ENCODE data around the gene AIMP1.

AIMP1 gene

DNA sequence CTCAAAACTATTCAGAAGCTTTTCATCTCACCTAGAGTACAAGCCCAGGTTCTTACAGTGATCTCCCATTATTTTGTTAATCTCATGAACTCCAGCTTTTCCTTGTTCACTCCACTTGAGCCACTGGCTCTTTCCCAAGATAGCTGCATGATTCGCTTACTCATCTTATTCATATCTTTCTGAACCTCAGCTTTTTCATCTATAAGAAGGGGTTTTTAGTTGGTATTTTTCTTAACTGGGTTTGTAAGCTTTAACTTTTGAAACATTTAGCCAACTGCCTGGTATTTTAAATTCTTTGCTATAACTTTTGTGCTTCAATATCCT is 28.3 kb downstream of the AIMP1 start:
- Histone ChIP-seq H3K9me3 (ENCODE audit: control insufficient read depth in 2 of 2, low read length in 2 of 2) (no peaks in the 10 kb centered on the region), H3K4me1 (ENCODE audit: control insufficient read depth, insufficient read depth, low read length) (no peaks in the 10 kb centered on the region), H3K4me3 (ENCODE audit: low read length in 2 of 2) (no peak overlapping the region), H3K36me3 (ENCODE audit: control insufficient read depth in 2 of 2, insufficient read depth in 2 of 2, low read length in 2 of 2) (peaks cover 6 to 10% of the 10 kb centered on the region in 2 donors), H3K27ac (ENCODE audit: low read length) (no peak overlapping the region), H3K27me3 (ENCODE audit: control insufficient read depth in 1 of 2, insufficient read depth in 2 of 2, low read length in 2 of 2) (no peaks in the 10 kb centered on the region), H3K9ac (ENCODE audit: low read length in 2 of 2) (no peak overlapping the region)

DNA sequence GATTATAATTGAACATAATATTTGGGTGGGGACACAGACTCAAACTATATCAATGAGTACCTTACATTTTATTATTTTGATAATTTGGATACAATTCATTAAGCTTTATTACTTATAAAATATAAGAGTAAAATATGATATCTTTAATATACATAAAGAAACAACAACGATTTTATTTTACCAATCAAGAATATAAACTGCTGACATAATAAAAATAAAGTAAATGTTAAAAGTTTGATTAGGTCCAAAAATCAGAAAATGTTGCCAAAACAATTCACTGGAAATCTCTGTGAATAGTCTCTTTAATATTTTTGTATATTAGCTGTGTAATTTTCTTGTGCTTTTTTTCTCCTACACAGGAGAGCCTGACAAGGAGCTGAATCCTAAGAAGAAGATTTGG is 30.8 kb downstream of the AIMP1 start:
- Histone ChIP-seq H3K27ac (ENCODE audit: low read length) (no peak overlapping the region), H3K9me3 (ENCODE audit: control insufficient read depth in 2 of 2, low read length in 2 of 2) (no peaks in the 10 kb centered on the region), H3K27me3 (ENCODE audit: control insufficient read depth in 1 of 2, insufficient read depth in 2 of 2, low read length in 2 of 2) (no peaks in the 10 kb centered on the region), H3K9ac (ENCODE audit: low read length in 2 of 2) (no peak overlapping the region), H3K36me3 (ENCODE audit: control insufficient read depth in 2 of 2, insufficient read depth in 2 of 2, low read length in 2 of 2) (peaks cover 2 to 6% of the 10 kb centered on the region in 2 donors), H3K4me1 (ENCODE audit: control insufficient read depth, insufficient read depth, low read length) (no peaks in the 10 kb centered on the region), H3K4me3 (ENCODE audit: low read length in 2 of 2) (no peak overlapping the region)

DNA sequence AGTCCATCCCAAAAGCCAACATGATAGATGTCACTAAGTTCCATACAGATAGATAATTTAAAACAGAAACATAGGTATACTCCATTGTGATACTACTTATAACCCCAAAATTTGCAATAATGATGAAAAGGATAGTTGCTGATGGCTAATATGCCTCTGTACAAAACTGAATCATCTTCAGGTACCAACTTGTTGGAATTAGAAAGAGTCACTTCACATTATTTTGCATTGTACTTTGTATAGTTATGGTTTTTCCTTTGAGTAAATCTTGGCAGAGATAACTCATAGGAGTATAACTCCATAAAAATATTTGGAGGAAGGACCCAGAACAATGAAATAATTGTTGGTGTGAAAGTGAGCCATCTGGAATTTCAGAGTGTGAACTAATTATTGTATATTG is 34.7 kb downstream of the AIMP1 start:
- H3K4me1 ChIP-seq (ENCODE audit: control insufficient read depth, insufficient read depth, low read length), result no peaks in the 10 kb centered on the region
- H3K27me3 ChIP-seq (ENCODE audit: control insufficient read depth in 1 of 2, insufficient read depth in 2 of 2, low read length in 2 of 2), result no peaks in the 10 kb centered on the region
- no peaks in the 10 kb centered on the region for H3K9me3 ChIP-seq (ENCODE audit: control insufficient read depth in 2 of 2, low read length in 2 of 2)
- peaks cover 2 to 6% of the 10 kb centered on the region in 2 donors for H3K36me3 ChIP-seq (ENCODE audit: control insufficient read depth in 2 of 2, insufficient read depth in 2 of 2, low read length in 2 of 2)
- no peak overlapping the region for H3K27ac ChIP-seq (ENCODE audit: low read length)
- no peak overlapping the region for H3K4me3 ChIP-seq (ENCODE audit: low read length in 2 of 2)
- H3K9ac ChIP-seq (ENCODE audit: low read length in 2 of 2), result no peak overlapping the region

DNA sequence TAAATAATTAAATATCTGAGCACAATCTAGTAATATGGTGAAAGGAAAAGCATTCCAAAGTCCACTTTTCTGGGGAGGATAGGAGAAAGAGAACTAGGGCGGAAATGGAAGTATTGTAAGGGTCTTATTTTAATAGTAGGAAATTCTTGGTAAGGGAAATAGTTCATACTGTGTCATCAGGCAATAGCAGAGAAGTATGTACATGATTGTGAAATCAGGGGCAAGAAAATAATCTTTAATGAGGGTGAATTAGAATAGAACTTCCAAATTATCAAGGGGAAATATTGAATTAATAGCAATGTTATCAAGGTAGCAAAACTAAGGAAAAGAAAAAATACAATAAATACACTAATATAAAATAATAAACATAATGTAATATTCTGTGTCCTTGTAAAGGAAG is 37.4 kb downstream of the AIMP1 start:
- Histone ChIP-seq H3K4me1 (ENCODE audit: control insufficient read depth, insufficient read depth, low read length) (no peaks in the 10 kb centered on the region), H3K36me3 (ENCODE audit: control insufficient read depth in 2 of 2, insufficient read depth in 2 of 2, low read length in 2 of 2) (peaks cover 0 to under 1% of the 10 kb centered on the region in 2 donors), H3K4me3 (ENCODE audit: low read length in 2 of 2) (no peak overlapping the region), H3K9me3 (ENCODE audit: control insufficient read depth in 2 of 2, low read length in 2 of 2) (no peaks in the 10 kb centered on the region), H3K27me3 (ENCODE audit: control insufficient read depth in 1 of 2, insufficient read depth in 2 of 2, low read length in 2 of 2) (no peaks in the 10 kb centered on the region), H3K27ac (ENCODE audit: low read length) (no peak overlapping the region), H3K9ac (ENCODE audit: low read length in 2 of 2) (no peak overlapping the region)

DNA sequence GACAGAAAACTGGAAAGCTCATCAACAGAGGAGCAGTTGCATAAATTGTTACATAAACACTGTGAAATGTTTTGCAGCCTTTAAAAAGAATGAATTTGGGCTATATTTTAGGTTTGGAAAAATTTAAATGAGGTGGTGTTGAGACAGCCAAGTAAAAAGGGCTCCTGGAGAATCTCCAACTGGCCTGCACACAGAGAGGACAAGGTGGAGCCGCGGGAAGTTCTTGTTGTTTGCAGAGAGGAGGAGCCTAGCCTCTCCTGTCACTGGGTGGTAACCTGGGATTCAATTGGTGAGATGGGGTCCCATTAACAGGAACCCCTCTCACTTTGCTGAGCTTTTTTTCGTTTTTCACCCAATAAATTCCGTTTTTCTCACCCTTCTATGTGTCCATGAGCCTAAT is 38.8 kb downstream of the AIMP1 start:
- H3K4me1 ChIP-seq (ENCODE audit: control insufficient read depth, insufficient read depth, low read length), result no peaks in the 10 kb centered on the region
- no peak overlapping the region for H3K9ac ChIP-seq (ENCODE audit: low read length in 2 of 2)
- H3K9me3 ChIP-seq (ENCODE audit: control insufficient read depth in 2 of 2, low read length in 2 of 2), result no peaks in the 10 kb centered on the region
- H3K4me3 ChIP-seq (ENCODE audit: low read length in 2 of 2), result peak overlapping the region in 1 of 2 donors; percentile 23
- H3K27me3 ChIP-seq (ENCODE audit: control insufficient read depth in 1 of 2, insufficient read depth in 2 of 2, low read length in 2 of 2), result no peaks in the 10 kb centered on the region
- no peaks in the 10 kb centered on the region for H3K36me3 ChIP-seq (ENCODE audit: control insufficient read depth in 2 of 2, insufficient read depth in 2 of 2, low read length in 2 of 2)
- no peak overlapping the region for H3K27ac ChIP-seq (ENCODE audit: low read length)

DNA sequence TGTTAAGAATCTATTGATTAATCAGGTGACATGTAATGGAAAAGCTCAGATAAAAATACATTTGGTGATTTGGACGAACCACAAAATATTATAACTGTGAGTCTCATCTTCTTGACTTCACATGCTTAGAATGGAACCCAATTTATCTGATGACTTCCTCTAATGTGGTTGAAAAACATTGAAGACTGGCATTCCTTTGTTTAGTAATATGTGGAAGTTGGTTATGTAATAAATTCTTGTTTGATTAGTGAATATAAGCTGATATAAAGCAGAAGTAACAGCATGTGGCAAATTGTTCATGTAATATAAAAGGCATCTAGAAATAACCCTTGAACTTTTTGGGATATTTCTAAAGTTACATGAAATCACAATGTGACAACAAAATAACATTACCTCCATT is 42.5 kb downstream of the AIMP1 start:
- H3K9me3 ChIP-seq (ENCODE audit: control insufficient read depth in 2 of 2, low read length in 2 of 2), result no peaks in the 10 kb centered on the region
- H3K4me1 ChIP-seq (ENCODE audit: control insufficient read depth, insufficient read depth, low read length), result no peaks in the 10 kb centered on the region
- no peaks in the 10 kb centered on the region for H3K36me3 ChIP-seq (ENCODE audit: control insufficient read depth in 2 of 2, insufficient read depth in 2 of 2, low read length in 2 of 2)
- no peaks in the 10 kb centered on the region for H3K27me3 ChIP-seq (ENCODE audit: control insufficient read depth in 1 of 2, insufficient read depth in 2 of 2, low read length in 2 of 2)
- H3K9ac ChIP-seq (ENCODE audit: low read length in 2 of 2), result no peak overlapping the region
- no peak overlapping the region for H3K4me3 ChIP-seq (ENCODE audit: low read length in 2 of 2)
- H3K27ac ChIP-seq (ENCODE audit: low read length), result no peak overlapping the region

DNA sequence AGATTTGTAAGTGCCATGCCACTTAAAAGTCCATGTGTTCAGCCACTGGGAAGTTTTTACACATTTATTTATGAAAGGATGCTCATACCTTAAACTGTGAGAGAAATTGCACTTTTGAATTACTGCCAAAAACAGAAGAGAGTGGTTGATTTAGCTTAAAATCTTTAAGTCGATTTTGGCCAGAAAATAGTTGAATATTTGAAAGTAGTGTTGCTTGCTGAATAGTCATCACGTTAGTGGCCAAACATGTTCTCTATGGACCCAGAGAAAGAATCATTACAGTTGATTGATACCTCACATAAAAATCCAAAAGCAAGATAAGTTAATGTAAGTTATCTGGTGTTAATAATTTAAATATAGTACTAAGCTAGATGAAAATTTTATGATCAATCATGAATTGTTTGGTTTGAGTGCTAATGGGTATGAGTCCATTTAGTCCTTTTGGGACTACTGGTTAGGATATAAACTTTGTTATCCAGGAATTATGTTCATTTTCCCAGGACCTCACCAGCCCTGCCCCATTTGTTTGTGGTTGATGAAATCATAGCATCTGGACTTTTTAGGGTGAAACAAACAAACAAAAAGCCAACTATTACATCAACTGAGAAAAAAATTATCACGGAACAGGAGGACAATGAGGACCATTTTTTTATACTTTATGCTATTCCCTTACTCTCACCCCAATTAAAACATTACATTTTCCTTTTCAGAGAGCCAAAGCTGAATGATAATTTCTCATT is 45.9 kb downstream of the AIMP1 start:
- Histone ChIP-seq H3K4me3 (ENCODE audit: low read length in 2 of 2) (no peak overlapping the region), H3K27me3 (ENCODE audit: control insufficient read depth in 1 of 2, insufficient read depth in 2 of 2, low read length in 2 of 2) (no peaks in the 10 kb centered on the region), H3K36me3 (ENCODE audit: control insufficient read depth in 2 of 2, insufficient read depth in 2 of 2, low read length in 2 of 2) (no peaks in the 10 kb centered on the region), H3K9me3 (ENCODE audit: control insufficient read depth in 2 of 2, low read length in 2 of 2) (no peaks in the 10 kb centered on the region), H3K9ac (ENCODE audit: low read length in 2 of 2) (no peak overlapping the region), H3K4me1 (ENCODE audit: control insufficient read depth, insufficient read depth, low read length) (no peaks in the 10 kb centered on the region), H3K27ac (ENCODE audit: low read length) (no peak overlapping the region)

DNA sequence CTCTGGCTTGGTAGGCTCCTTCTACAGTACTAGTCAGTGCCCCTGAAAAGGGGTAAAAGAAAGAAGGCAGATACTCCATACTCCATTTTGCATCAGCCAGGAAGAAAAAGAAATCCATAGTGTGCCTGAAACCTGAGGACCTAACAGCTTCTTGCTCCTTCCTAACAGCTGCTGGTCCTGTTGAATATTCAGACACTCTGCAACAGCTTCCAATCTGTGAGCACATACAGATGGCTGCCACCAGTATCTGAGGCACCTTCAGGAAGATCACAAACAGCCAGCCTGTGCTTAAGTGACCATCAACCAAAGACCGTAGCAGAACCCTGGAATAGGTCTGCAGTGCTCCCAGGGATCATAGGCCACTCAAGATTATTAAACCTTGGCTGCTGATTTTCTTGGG is 47.9 kb downstream of the AIMP1 start:
- no peak overlapping the region for H3K4me3 ChIP-seq (ENCODE audit: low read length in 2 of 2)
- H3K36me3 ChIP-seq (ENCODE audit: control insufficient read depth in 2 of 2, insufficient read depth in 2 of 2, low read length in 2 of 2), result no peaks in the 10 kb centered on the region
- H3K9ac ChIP-seq (ENCODE audit: low read length in 2 of 2), result no peak overlapping the region
- H3K27ac ChIP-seq (ENCODE audit: low read length), result no peak overlapping the region
- H3K4me1 ChIP-seq (ENCODE audit: control insufficient read depth, insufficient read depth, low read length), result no peaks in the 10 kb centered on the region
- no peaks in the 10 kb centered on the region for H3K9me3 ChIP-seq (ENCODE audit: control insufficient read depth in 2 of 2, low read length in 2 of 2)
- no peaks in the 10 kb centered on the region for H3K27me3 ChIP-seq (ENCODE audit: control insufficient read depth in 1 of 2, insufficient read depth in 2 of 2, low read length in 2 of 2)

DNA sequence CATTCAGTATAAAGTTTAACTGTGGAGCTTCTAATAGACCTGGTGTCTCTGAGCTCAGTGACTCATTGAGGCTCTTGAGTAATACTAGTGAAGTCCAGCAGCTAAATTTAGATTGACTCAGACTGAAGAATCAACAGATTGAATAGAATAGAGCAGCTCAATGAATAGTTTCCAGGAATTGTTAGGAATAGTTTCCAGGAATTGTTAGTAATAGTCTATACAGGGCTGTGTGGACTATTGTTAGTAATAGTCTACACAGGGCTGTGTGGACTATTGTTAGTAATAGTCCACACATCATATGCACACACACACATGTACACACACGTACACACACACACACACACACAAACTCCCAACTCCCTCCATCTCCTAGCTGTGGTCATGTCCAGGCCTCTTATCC is 49.3 kb downstream of the AIMP1 start:
- Histone ChIP-seq H3K9me3 (ENCODE audit: control insufficient read depth in 2 of 2, low read length in 2 of 2) (no peaks in the 10 kb centered on the region), H3K4me3 (ENCODE audit: low read length in 2 of 2) (no peak overlapping the region), H3K36me3 (ENCODE audit: control insufficient read depth in 2 of 2, insufficient read depth in 2 of 2, low read length in 2 of 2) (no peaks in the 10 kb centered on the region), H3K4me1 (ENCODE audit: control insufficient read depth, insufficient read depth, low read length) (no peaks in the 10 kb centered on the region), H3K27ac (ENCODE audit: low read length) (no peak overlapping the region), H3K9ac (ENCODE audit: low read length in 2 of 2) (no peak overlapping the region), H3K27me3 (ENCODE audit: control insufficient read depth in 1 of 2, insufficient read depth in 2 of 2, low read length in 2 of 2) (no peaks in the 10 kb centered on the region)

DNA sequence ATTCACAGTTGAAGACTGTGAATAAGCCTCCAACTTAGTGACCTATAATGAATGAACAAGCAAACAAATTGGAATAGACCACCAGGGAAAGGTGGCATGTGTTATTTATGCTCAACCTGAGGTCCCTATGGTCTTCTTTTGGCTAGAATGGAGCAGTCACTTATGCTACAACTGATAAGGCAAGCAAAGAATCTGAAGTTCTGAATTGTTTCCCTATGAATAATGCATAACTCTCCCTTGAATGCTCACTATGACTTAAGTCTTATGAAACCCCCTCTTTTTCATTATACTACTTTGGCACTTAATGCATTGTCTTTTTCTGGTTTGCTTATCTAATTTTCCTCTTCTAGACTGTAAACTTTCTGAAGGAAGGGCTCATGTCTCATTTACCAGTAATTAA is 49.7 kb downstream of the AIMP1 start:
- Histone ChIP-seq H3K4me3 (ENCODE audit: low read length in 2 of 2) (no peak overlapping the region), H3K9ac (ENCODE audit: low read length in 2 of 2) (no peak overlapping the region), H3K27ac (ENCODE audit: low read length) (no peak overlapping the region), H3K4me1 (ENCODE audit: control insufficient read depth, insufficient read depth, low read length) (no peaks in the 10 kb centered on the region), H3K9me3 (ENCODE audit: control insufficient read depth in 2 of 2, low read length in 2 of 2) (no peaks in the 10 kb centered on the region), H3K36me3 (ENCODE audit: control insufficient read depth in 2 of 2, insufficient read depth in 2 of 2, low read length in 2 of 2) (no peaks in the 10 kb centered on the region), H3K27me3 (ENCODE audit: control insufficient read depth in 1 of 2, insufficient read depth in 2 of 2, low read length in 2 of 2) (no peaks in the 10 kb centered on the region)

DNA sequence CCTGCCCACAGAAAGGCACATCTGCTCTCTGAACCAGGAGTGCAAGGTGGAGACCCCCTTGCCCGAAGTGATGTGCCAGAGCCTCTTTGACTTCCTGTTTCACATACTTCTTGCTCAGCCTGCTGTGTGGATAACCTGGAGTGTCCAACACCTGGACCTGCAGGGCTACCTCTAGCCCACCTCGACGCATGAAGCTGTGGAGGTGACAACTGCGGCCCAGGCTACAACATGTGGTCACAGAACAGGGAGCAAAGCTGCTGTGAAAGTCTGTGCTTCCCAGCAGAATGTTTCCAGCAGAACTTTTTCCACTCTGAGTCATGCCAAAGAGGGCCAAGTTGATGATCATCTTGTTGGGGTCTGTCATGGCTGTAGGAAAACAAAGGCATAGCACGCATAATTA is 50.7 kb downstream of the AIMP1 start:
- no peaks in the 10 kb centered on the region for H3K36me3 ChIP-seq (ENCODE audit: control insufficient read depth in 2 of 2, insufficient read depth in 2 of 2, low read length in 2 of 2)
- H3K4me1 ChIP-seq (ENCODE audit: control insufficient read depth, insufficient read depth, low read length), result no peaks in the 10 kb centered on the region
- no peak overlapping the region for H3K4me3 ChIP-seq (ENCODE audit: low read length in 2 of 2)
- H3K9me3 ChIP-seq (ENCODE audit: control insufficient read depth in 2 of 2, low read length in 2 of 2), result no peaks in the 10 kb centered on the region
- H3K27ac ChIP-seq (ENCODE audit: low read length), result no peak overlapping the region
- H3K9ac ChIP-seq (ENCODE audit: low read length in 2 of 2), result no peak overlapping the region
- H3K27me3 ChIP-seq (ENCODE audit: control insufficient read depth in 1 of 2, insufficient read depth in 2 of 2, low read length in 2 of 2), result no peaks in the 10 kb centered on the region

All from stomach smooth muscle (tissue), 2 donors.